OCI-M1 (cell line): ENCODE results near the gene BCL2A1.
"Not testable (repeated sequence)": the region's sequence is repeated elsewhere in the genome, so short reads cannot be mapped to it uniquely, and the experiment has no call there.

ENCODE experiments used
- DNase-seq: peaks from one replicate; lab custom pipeline; 2025; lab: John Stamatoyannopoulos, UW

Gene BCL2A1

DNA sequence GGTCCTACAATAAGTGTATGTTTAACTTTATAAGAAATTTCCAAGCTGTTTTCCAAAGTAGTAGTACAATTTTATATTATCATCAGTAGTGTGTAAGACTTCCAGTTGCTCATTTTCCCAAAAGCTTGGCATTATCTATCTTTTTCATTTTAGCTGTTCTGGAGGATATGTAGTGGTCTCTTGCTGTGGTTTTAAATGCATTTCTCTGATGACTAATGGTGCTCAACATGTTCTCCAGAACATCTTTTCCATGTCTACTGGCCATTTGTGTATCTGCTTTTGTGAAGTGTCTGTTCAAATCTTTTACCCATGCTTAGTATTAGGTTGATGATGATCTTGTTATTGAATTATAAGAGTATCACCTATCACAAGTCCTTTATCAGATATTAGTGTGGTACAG, 13.3 kb downstream of the BCL2A1 start:
- no peak for DNase-seq

DNA sequence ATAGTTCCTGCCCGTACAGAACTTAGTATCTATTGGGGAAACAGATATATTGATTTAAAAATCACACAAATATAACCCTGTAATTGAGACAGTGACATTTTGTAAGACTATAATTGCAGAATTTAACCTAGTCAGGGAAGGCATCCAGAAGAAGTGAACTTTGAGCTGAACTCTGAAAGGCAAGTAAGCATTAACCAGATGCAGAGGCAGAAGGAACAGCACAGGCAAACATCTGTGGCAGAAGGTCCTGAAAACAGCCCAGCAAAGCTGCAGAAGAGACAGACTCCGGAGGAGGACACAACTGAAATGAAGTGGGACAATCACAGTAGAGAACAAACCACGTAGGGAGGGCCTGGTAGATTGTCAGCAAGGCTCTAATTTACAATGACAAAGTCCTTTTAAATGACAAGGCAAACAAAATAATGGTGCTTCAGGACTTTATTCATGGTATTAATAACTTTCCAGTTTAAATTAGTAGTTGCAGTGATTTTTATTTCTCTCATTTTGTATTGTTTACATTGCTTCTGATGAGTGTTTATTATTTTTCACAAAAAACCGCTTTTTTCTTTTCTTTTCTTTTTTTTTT, 14.5 kb downstream of the BCL2A1 start:
- DNase-seq, result no peak

DNA sequence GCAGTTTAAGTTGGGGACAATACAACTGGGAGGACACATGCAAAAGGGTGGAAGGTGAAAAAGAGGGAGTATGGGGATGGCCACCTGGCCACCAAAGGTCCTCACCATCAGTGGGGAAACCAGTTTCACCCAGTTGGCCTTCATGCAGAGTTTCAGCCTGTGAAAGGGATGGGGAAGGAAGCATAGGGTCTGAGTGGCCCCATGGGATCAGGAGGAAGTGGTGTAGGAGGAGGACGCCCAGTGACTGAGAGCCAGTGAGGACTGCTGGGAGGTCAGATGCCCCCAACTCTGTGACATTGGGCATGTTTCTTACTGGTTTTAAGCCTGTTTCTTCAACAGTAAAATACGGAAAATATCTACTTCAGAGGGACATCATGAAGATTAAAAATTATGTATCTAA, 16.3 kb downstream of the BCL2A1 start:
- DNase-seq, result no peak

DNA sequence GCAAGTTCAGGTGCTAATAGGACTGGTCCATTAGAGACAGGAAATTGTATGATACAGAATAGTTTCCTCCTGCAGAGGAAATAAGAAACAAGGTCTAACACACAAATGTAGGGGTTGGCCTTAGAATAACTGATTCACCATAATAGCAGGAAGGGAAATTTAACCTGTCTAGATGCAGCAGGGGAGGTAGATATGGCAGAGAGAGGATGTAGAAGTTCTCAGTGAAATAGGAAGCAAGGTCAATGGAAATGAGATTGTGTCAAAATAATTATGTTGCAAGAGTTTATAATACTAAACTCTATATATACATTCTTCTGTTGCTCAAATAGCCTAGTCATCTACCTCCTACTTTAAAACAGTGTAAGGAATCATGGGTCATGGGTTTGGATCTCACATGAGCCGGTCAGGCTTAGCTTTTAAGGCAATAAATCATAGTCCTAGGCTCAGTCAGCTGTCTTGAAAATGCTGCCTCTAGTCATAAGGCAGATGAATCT, 17.0 kb downstream of the BCL2A1 start:
- no peak for DNase-seq

DNA sequence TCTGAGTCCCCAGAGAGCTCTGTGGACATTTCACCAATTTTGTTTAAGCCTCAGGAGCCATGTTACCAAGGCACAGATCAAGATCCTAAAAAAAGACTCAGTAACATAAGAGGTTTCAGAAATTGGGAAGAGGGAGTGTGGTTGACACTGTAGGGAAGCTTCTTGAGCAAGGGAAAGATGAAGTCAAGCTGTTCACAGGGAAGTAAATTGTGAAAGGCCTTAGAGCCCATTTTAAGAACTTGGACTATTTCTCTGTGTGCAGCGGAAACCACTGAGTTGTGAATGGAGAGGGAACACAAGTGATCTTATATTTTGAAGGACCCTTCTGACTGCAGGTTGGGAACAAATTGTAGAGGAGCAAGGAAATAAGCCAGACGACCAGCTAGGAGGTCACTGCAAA, 18.7 kb downstream of the BCL2A1 start:
- DNase-seq, result no peak

DNA sequence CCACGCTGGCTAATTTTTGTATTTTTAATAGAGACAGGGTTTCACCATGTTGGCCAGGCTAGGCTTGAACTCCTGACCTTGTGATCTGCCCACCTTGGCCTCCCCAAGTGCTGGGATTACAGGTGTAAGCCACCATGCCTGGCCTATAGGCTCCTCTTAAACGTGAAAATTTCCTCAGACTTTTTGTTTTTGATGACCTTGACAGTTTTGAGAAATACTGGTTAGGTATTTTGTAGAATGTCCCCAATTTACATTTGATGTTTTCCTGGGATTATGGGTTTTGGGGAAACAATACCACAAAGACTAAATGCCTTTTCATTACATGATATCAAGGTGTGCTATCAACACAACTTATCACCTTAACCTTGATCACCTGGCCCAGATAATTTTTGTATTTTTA, 20.7 kb downstream of the BCL2A1 start:
- DNase-seq, result no peak

DNA sequence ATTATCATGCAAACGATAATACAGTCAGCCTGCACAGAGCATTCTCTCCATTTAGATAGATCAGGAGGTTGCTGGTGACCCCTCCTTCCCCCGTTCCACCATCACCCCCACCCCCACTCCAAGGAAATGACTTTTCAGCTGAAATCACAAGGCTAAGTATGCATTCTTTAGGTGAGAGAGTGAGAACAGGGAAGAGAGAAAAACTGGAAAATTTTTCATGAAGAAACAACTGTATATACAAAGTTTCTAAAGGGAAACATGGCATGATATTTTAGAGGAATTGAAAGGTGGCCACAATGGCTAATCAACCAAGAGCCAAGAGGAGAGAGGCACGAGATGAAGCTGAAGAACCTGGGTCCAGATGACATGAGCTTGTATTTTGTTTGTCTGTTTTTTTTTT, 22.2 kb downstream of the BCL2A1 start:
- DNase-seq, result no peak

DNA sequence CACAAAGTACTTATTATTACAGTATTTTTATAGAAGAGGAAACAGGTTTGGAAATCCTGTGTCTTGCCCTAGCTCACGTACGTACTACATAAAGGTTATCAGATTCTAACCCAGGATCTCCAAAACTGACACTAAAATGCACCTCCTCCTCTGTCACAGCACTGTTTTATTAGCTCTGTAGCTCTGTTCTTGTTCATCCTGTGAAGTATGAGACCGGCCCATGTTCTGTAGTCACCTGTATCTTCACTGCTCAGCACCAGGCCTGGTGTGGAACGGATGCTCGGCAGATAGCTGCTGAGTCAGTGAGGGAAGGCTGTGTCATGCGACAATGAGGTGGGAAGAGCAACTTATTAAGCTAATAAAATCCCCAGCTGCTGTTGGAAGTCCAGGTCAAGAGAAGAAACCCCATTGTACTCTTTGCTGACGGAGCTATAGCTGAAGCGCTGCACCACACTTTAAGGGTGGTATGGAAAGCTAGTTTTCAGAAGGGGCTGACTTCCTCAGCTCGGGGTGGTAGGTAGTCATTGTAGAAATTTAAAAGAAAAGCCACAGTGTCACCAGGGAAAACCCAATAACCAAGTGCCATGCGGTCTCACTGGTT, 22.8 kb downstream of the BCL2A1 start:
- no peak for DNase-seq

DNA sequence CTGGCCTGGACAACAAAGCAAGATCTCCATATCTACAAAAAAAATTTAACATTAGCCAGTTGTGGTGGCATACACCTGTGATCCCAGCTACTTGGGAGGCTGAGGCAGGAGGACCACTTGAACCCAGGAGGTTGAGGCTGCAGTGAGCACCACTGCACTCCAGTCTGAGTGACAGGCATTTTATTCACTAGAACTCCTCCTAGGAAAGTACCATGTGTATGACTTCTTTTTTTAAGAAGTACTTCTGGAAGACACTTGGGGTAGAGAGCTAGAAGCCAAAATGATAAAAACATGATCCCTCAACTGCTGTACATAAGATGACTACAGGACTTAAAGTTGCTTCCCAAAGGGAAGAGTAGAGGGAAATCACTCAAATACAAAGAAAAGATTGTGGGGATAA, 24.0 kb downstream of the BCL2A1 start:
- DNase-seq, result no peak

DNA sequence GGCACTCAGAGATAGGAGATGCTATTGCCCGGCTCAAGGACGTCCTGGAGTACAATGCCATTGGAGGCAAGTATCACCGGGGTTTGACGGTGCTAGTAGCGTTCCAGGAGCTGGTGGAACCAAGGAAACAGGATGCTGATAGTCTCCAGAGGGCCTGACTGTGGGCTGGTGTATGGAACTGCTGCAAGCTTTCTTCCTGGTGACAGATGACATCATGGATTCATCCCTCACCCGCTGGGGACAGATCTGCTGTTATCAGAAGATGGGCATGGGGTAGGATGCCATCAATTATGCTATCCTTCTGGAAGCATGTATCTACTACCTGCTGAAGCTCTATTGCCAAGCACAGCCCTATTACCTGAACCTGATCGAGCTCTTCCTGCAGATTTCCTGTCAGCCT, 26.4 kb downstream of the BCL2A1 start:
- DNase-seq, result no peak

DNA sequence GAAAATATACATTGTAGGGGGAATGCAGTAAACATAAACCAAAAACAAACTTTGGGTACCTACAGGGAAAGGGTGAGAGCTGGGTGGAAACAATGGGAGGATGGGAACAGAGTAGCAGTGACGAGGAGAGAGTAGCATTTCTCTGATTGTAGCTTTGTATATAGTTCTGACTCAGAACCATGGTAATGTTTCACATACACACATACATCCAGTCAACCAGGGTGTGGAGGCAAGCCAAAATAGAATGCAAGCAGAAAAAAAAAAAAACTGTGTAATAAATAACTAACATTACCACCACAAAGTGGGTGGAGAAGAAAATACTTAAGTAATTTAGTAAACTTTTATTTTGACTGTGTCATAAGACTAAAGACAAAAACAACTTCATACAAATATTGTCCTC, 27.2 kb downstream of the BCL2A1 start:
- no peak for DNase-seq

DNA sequence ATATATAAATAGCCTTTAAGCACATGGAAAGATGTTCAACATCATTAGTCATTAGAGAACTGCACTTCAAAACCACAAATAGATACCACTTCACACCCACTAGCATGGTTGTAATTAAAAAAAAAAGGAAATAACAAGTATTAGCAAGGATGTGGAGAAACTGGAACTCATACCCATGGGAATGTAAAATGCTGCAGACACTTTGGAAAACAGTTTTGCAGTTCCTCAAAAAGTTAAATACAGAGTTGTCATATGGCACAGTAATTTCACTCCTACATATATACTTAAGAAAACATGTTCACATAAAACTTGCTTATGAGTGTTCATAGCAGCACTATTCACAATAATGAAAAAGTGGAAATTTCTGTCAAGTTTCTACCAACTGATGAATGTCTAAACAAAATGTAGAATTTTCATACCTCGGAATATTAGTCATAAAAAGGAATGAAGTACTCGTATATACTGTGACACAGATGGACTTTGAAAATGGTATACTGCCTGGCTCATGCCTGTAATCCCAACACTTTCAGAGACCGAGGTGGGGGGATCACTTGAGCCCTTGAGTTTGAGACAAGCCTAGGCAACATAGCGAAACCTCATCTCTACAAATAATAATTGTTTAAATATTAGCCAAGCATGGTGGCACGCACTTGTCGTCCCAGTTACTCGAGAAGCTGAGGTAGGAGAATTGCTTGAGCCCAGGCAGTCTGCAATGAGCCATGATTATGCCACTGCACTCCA, 28.1 kb downstream of the BCL2A1 start:
- no peak for DNase-seq

DNA sequence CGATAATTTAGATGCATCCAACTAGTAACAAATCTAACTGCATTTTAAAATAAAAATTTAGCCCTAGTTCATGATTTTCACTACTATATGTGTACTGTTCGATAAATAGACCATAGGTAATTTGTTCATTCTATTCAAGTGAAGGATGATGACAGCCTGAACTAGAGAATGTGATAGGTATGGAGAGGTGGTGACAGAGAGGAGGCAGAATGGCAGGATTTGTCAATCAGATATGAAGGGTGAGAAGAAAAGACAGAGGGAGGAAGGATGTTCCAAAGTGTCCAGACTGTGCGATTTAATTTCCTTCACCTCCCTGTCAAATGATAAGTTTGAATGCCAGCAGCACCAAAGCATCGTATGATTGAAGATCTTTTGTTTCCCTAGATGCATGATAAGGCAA, 31.6 kb downstream of the BCL2A1 start:
- no peak for DNase-seq

DNA sequence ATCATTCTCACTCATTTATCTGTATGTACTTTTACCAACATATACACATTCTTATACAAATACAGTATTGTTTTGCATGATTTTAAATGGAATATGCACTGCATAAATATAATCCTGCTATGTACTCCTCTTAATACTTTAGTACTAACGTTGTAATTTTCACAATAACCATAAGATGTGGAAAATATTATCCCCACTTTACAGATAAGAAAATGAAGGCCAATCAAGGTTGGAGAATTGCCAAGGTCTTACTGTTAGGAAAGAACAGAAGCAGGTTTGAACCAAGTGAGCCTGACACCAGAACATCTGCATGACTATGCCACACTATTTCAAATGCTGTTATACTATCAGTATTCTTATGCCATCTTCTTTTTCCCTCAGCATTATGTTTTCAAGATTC, 32.9 kb downstream of the BCL2A1 start:
- no peak for DNase-seq

DNA sequence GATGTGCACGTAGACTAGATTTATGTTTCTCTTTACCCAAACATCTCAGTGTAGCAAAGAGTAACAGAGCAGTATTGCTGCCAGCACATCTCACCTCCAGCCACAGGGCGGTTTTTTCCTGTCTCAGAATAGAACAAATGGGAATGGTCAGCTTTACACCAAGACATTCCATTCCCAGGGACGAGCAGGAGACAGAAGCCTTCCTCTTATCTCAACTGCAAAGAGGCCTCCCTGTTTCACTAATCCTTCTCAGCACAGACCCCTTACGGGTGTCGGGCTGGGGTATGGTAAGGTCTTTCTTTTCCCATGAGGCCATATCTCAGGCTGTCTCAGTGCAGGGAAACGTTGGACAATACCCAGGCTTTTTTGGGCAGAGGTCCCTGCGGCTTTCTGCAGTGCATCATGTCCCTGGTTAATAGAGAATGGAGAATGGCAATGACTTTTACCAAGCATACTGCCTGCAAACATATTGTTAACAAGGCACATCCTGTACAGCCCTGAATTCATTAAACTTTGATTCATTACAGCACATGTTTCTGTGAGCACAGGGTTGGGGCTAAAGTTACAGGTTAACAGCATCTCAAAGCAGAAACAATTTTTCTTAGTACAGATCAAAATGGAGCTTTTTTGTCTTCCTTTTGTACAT, 35.3 kb downstream of the BCL2A1 start:
- not testable (repeated sequence) for DNase-seq

DNA sequence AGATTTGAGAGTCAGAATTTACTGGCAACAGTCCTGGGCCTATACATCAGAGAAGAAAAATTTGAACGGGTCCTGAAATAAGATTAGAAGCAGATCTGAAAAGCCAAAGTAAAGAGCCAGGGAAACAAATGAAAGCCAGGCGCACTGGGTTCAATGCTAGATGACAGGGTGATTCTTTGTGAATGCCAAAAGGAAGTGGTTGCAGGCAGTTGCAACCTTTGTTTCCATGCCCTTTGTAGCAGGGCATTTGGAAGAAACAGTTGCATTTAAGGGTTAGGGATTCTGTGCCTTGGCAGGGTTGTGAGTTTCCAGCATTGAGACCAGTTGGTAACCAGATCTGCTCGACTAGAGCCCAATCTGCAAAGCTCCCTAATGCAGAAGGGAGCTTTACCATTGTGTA, 37.8 kb downstream of the BCL2A1 start:
- no peak for DNase-seq

DNA sequence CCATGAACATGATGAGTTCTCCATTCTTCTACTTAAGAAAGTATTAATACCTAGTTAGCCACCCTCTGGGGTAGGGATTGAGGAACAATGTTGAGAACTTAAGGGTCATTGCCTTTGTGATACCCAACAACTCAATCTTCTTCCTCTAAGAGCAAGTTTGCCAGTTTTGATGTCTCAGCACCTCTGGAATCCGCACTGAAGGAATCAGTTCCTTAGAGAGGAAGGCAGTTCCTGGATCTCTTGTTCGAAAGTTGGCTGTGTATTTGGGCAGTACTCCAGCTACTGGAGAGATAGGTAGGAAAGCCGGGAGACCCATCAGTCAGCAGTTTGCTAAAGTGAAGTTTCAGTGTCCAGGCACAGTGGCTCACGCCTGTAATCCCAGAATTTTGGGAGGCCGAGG, 38.5 kb downstream of the BCL2A1 start:
- no peak for DNase-seq

DNA sequence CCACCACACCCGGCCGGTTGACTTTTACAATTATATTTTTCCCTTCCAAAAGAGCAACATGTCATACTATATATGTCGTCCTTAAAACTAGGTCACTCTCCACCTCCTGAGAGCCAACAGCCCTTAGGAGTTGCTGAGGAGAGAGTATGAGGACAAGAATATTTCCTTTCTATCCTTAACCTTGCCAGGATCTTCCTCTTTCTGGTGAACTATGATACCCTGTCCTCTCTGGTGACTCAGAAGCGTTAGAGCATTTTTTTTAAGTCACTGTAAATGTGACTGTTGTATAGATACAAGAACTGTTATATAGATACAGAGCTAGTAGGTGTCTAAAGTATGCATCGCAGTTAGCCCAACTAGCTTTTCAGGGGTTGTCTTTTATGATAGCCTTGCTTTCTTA, 40.5 kb downstream of the BCL2A1 start:
- DNase-seq, result peak; percentile 26

DNA sequence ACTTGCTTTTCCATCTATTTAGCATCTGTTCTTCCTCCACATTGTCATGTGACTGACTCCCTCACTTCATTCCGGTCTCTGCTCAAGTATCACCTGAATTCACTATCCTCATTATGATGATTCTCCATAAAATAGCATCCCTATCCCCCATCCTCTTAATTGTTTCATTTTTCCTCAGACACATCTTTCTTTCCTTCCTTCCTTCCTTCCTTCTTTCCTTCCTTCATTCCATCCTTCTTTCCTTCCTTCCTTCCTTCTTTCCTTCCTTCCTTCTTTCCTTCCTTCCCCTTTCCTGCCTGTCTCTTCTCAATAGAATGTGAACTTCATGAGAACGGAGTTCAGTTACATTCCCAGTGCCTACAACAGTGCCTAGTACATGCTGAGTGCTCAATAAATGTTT, 41.6 kb downstream of the BCL2A1 start:
- no peak for DNase-seq

DNA sequence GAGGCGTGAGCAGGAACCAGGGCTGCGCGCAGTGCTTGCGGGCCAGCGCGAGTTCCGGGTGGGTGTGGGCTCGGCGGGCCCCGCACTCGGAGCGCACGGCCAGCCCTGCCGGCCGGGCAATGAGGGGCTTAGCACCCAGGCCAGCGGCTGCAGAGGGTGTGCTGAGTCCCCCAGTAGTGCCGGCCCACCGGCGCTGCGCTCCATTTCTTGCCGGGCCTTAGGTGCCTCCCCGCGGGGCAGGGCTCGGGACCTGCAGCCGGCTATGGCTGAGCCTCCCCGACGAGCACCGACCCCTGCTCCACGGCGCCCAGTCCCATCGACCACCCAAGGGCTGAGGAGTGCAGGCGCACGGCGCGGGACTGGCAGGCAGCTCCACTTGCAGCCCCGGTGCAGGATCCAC, 44.9 kb downstream of the BCL2A1 start:
- DNase-seq, result not testable (repeated sequence)

DNA sequence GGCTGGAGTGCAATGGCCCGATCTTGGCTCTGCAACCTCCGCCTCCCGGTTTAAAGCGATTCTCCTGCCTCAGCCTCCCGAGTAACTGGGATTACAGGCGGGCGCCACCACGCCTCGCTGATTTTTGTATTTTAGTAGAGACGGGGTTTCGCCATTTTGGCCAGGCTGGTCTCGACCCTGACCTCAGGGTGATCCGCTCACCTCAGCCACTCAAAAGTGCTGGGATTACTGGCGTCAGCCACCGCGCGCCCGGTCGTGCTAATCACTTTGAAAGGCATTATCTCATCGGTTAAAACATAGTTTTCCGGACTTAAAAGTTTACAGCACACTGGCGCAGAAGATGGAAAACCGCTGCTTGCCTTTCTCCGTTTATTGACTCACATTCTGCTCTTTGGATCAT, 46.6 kb downstream of the BCL2A1 start:
- no peak for DNase-seq

DNA sequence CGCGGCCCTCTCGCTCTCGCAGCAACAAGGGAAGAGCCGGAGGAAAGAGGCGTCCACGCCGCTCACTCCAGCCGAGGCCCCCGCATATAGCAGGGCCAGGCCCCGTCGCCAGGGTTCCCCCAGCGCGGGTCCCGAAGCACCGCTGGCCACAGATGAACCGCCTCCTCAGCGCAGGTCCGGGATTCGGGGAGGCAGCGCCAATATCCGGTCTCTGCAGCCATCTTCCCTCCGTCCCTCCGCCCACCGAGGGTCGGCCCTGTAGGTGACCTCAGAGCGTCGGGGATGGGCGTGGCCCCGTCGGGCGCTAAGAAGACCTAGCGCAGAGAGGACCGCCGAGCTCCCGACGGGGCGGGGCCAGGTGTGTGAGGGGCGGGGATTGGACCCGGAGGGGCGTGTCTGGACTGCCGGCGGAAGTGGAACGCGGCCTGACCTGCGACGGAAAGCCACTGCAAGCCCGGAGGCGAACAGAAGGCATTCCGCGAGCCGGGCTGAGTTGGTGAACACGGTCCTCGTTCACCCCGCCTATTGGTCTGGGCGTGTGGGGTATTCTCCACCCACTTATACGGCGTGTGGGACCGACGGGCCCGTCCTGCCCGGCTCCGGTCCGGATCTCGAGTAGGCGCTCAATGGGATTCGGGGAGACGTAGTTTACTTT, 47.4 kb downstream of the BCL2A1 start:
- peak; percentile 98 for DNase-seq
